ENCODE results near the gene GALNTL6.
"Not testable (repeated sequence)": the region's sequence is repeated elsewhere in the genome, so short reads cannot be mapped to it uniquely, and the experiment has no call there.

GALNTL6 gene

DNA sequence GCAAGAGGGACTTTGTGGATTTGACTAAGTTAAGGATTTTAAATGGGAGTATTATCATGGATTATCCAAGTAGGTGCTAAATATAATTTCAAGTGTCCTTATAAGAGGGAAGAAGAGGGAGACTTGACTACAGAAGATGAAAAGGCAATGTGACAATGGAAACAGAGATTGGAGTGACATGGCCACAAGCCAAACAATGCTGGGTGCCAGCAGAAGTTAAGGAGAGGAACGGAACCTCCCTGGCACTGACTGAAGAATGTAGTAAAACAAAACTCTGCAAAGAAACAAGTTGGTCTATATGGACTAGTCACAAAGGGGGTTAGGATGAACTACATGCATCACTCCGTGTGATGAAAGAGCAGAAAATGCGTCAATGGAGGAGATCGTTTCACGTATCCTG, 959.6 kb downstream of the GALNTL6 start:
- DNase-seq = no peak

DNA sequence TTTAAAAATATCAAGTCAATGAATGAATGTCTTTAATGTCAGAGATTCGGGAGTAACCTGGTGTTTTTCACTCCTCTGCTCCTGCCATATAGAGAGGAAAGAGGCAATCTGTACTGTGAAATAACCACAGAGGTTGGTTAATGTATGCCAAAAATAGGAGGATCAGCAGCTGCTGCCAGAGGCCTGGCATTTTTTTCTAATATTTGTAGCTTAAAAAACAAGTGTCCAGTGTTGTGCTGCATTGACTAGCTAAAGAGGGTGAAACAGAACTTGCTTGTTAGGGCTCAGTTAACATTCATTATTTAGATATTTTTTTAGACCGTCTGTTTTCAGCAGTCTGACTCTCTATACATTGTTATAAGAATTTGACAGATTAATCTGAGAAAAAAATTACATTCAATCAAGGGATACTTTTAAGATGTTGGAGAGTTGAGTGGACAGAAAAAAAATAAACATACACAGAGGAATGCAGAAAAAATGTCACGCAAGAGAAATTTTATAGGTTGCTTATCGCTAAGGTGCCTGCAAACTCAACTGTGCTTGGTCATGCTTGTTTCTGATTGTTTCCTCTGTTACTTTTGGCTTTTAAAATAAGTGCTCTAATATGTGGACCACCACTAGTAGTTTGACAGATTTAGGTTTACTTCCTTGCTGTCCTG, 963.1 kb downstream of the GALNTL6 start:
- no peak for DNase-seq

DNA sequence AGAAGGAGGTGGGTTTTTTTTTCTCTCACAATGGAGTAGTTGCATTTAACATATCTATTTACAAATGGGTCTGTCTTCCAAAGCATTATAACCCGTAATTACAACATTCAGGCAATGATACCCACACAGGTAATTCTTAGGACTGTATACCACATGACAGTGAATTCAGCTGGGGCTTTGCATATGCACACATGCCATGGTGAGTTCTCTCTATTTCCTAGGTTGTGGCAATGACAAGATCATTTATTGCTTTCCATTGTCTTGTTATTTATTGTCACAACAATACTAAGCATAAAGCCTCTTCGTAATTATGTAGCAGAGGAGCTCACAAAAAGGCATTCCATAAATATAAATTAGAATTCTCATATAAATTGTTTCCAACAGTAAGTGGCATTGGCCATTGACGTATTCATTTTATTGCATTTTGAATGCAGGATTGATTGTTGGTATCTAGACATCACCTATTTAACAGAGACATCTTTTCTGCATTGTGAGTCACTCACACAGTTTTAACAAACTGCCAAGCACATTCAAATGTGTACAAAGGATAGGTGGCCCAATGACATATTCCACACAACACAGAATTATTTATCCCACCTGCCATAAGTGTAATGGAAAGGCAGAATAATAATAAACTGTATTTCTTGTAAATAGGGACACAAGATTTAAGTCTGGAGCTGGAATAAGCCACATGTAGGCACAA, 964.7 kb downstream of the GALNTL6 start:
- DNase-seq = peak; percentile 59 to 67

DNA sequence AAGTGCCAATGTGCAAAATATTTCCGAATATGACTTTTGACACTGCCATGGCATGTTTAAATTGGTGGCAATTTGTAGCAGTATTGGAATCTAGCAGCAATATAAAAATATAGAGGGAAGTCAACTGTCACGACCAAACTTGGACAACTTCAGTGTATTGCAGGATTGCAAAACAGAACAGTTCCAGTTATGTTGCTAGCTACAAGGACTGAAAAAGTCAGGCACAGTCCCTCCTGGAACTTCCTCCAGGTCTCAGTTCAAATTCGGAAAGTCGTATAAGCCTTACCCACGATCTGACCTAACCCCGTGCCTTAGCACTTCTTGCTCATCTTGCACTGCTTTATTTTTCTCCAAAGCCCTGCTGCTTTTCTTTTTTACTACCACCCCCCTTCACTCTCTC, 965.4 kb downstream of the GALNTL6 start:
- DNase-seq = no peak

DNA sequence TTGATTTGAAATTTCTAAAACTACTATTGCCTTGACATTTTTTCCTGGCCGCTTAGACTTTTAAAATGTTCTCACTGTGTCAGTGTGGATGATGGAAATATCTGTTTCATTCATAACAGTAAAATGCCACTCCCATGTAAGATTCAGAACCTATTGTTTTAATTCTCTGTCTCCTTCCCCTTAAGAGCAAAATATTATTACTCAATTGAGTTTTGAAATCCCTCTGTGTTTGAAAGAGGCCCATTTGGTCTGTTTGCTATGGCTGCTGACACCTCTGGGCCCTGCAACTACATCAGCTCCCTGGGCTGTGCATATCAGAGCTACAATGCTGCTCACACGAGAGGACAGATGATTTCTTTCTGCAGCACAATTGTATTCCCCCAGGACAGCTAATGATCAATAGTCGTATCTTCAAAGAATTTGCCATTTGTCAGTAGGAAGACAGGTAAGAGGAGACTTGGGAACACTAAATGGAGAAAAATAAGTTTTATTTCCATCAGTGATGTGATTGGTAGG, 967.4 kb downstream of the GALNTL6 start:
- DNase-seq = no peak

DNA sequence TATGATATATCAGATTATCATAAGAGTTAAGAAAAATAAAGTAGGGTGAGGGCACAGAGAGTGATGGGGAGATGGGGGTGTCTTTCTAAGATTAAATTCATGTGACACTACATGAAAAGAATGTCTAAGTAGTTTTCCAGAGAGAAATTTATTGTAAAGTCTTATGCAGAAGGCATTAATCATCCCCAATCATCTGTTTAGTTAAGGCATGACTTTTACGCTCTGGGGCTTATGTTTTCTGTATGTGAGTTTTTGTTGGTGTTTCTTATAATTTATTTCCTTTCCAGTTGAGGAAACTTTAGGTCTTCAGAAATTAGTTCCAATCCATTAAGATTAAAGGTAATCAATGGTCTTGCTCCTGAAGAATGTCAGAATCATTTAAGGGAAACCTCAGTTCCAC, 972.4 kb downstream of the GALNTL6 start:
- no peak for DNase-seq

DNA sequence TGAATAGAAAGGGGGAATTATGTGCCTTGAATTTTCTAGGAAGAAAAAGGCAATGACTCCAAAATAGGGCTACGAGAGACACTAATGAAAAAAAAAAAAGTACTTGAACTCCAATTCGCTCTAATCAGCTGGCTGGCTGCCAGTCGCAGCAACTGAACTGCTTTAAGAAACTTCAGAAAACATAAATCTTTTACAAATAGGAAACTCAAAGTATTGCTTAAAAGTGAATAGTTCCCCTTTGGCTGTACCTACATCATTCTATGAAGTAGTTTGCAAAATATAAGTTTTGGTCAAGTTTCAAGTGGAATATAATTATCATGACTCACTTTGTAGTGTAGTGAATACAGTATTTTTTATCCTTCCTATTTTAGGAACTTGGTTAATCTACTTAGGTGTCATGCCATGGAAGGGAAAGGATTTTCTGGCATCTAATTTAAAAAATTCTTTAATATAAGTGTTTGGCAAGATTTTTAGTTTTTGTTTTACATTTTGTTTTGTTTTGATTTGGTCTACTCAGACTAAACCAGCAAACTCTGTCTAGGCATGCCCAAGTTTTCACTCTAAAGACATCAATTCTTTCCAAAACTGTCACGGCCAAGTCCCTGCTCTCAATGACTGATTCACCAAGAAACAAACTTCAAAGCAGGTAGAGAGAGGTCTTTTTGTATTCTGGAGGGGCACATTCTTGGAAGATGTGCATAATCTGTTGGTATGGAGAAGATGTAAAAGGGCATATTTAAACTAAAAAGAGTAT, 973.0 kb downstream of the GALNTL6 start:
- DNase-seq = no peak

DNA sequence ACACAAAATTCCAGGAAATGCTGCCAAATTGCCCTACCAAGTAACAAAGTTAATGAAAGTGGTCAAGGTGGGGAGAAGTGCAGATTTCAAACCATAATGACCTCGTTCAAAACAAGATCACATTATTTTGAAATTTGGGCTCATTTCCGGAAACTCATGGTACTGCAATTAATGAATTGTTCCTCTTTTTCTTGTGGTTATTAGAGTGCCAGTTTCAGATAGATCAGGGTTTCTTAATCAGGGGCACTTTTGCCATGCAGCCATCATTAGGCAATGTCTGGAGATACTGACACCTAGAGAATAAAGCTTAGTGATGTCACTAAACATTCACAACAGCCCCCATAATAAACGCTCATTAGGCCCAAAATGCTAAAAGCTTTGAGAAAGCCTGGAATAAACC, 973.9 kb downstream of the GALNTL6 start:
- no peak for DNase-seq

DNA sequence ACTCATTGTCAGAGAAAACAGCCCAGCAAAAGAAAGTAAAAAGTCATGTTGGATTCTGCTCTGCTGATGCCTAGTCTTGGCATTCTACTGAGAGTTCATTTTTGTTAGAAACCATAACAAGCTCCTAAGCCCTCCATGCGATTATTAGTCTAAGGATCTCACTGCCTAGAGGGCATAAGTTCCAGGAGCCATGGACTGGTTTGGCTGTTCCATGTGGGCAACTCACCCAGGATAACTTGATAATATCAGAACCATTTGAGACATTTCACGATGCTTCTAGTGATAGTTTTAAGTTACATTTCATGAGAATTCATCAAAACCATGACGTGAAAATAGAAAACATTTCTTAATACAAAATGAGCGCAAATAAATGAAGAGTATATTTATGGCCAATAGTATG, 978.6 kb downstream of the GALNTL6 start:
- DNase-seq = no peak

DNA sequence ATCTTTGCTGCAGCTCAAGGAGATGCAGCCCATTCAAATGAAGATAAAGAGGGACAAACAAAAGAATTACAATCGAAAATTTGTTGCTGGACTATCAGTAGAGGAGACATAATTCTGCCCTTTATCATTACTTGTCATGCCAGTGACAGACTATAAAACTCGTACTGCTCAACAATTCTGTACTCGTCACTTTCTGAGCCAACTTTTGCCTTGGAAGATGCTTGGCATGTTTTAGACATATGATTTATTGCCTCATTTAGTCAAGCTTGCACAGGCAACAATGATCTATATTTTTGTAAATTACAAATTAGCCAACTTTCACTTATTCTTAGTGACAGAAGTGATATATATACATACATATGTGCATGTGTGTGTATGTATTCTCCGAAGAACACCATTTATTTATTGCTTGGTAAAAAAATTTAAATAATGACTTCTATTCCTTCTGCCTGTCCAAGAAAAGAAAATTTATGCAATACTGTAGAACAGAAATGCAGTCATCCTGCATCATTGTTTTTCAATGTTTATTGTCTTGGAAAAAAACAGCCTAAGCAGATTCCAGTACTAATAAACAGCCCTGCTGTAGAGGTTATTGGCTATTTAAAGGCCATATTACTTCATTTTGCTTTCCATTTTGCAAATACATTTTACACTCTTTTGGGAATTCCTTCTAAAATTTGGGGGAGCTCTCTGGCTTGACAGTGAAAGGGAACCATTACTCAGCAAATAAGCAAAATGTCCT, 980.5 kb downstream of the GALNTL6 start:
- DNase-seq = no peak

DNA sequence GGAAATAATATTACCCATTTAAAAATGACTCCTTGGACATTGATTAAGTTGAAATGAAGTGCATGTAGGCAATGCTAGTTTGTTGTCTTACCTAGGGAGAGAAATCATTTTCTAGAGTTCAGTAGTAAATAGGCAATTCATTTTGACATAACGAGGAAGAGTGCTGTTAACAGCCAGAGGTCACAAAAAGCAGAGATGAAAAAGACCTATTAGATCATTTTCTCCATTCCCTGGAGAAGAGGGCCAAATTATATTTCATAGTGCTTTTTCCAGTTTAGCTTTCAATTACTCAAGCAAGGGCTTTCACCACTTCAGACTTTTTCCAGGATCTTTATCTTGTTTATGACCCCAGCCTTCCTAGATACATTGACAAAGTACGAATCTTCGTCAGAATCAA, 981.1 kb downstream of the GALNTL6 start:
- no peak for DNase-seq

DNA sequence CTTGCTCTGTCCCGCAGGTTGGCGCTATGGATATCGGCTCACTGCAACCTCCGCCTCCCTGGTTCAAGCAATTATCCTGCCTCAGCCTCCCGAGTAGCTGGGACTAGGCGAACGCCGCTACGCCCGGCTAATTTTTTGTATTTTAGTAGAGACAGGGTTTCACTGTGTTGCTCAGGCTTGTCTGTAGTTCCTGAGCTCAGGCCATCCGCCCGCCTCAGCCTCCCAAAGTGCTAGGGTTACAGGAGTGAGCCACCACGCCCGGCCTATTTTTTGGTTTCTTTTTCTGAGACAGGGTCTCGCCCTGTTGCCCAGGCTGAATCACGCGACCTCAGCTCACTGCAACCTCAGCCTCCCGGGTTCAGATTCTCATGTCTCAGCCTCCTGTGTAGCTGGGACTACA, 984.1 kb downstream of the GALNTL6 start:
- not testable (repeated sequence) for DNase-seq

DNA sequence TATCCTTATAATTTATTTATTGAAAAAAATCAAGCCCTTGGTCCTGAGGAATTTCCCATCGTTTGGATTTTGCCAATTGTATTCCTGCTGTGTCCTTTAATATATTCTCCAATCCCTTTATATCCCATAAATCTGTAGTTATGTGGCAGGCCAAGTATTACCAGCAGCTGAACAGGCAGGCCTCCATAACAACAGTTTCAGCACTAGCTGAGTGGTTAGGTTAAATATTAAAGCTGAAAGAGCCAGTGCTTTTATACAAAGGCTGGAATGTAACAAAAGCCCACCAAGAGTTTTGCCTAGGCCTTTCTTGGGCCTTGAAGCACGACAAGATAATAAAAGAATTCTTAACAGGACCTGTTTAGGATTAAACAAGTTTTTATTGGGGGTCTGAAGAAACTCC, 988.8 kb downstream of the GALNTL6 start:
- no peak for DNase-seq

DNA sequence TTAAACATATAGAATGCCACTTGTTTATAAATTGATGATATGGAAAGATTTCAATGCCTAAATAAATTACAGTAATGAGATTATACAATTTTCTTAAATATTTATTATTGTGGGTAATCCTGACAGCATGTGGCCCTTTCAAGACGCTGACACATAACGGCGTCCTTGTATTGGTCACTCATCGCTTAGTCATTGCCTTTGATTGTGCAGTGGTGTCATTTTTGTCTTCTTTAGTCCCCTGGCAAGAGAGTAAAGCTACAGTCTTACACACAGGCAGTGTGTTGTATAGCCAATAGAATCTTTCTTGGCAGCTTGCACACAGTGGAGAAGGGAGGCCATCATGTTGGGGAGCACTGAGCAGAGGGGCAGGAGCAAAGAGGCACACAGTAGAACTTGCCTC, 993.6 kb downstream of the GALNTL6 start:
- no peak for DNase-seq

DNA sequence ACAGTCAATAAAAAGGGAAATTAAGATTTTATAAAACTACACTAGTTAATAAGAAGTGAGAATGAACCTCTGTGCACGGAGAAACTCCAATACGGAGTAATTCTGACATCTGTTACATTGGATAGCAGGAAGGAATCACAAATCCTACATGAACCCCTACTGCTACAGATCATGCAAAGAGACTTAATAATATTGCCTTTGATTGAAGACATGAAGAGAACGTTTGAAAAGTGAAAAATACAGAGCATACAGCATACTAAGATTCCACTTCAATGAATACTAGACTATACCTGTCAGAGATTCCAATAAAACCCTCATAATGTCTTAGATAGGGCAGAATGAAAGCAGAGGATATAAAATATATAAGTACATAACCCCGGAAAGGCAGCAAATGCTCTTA, 995.0 kb downstream of the GALNTL6 start:
- DNase-seq = no peak

DNA sequence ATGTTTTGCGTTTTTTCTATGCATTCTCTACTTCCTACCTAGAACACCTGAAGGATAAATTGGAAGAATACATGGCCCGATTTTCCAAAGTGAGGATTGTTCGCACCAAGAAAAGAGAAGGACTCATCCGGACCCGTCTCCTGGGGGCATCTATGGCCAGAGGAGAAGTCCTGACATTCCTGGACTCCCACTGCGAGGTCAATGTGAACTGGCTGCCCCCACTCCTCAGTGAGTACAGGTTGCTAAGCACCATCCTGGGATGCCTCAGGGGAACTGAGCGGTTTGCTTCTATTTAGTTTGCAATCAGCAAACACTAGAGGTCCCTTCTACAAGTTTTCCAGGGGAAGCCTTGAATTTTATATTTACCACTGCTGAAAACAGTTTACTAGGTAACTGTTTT, 996.1 kb downstream of the GALNTL6 start:
- peak in 1 of 2 experiments; percentile 19 for DNase-seq

DNA sequence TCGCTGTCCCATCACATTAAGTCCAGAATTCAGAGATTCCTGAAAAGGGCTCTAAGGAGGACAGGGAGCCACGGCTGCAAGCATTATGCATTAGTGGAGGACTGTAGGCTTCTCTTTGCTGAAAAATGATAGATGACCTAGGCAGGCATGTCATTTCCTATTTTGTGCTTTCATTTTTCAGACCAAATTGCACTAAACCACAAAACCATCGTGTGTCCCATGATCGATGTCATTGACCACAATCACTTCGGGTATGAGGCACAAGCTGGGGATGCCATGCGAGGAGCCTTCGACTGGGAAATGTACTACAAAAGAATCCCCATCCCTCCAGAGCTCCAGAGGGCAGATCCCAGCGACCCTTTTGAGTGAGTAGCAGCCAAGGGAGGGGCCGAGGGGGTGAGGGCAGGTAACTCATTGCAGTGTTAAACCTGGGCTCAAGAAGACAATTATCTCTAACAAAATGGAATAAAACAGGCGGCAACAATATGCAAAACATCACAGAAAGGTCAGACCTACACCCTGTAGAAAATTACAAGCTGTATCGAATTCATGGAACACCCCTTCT, 1000.2 kb downstream of the GALNTL6 start:
- no peak for DNase-seq

DNA sequence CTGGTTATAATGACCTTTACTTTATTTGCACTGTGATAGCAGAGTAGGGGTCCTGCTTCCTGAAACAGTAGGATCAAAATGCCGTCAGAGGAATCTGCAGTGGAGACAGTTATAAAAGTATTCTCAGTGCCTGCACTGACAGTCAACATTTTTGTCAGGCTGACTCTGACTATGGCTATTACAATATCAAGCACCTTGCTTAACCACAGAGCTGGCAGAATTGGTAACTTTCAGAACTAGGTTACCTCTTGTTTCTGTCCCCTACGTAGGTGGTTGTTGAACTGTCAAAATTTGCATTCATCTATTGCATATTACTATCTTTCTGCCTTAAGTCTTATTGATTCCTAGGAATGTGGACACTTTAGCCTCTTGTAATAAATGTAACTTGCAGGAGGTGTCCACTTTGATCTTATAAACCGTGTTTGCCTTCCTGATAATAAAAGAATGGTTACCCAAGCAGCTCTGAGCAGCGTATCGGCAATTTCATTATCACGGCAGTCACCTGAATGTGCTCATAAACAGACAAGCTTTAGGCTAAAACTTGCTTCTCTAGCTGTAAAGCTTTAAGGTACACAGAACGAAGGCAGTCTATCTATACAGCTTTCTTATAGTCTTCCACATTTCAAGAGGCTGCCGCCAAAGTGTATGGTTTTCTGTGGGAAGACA, 1002.4 kb downstream of the GALNTL6 start:
- no peak for DNase-seq

DNA sequence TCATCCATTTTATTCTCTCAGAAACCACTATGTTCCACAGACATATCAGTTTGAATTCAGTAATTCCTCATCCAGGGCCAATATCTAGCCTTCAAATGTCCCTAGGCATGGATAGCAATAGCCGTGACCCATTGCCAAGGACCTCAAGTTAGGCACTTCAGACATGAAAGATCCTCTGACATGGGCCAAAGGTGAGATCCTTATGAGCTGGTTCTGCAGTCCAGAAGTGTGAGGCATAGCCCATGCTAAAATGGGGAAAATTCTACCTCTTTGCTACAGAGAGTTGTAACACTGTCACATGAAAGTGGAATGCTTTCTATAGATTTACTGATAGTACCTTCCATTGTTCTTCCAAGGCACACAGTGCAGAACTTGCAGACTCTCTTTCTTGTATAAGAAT, 1005.7 kb downstream of the GALNTL6 start:
- DNase-seq = no peak

DNA sequence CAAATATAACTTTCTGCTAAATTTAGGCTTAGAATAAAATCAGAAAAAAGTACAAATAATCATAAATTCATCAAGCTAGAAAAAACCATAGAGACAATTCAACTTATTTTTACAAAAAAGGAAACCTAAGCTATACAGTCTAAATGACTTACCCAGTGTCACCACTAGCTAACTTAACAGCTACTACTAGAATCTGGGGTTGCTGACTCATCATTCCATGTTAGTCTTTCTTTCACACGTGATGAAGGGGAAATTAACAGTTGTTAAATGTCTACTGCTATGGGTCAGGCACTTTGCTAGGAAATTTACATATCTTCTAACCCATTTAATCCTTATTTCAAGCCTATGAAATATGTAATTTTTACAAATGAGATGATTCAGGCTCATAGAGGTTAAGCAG, 1006.1 kb downstream of the GALNTL6 start:
- DNase-seq = no peak

DNA sequence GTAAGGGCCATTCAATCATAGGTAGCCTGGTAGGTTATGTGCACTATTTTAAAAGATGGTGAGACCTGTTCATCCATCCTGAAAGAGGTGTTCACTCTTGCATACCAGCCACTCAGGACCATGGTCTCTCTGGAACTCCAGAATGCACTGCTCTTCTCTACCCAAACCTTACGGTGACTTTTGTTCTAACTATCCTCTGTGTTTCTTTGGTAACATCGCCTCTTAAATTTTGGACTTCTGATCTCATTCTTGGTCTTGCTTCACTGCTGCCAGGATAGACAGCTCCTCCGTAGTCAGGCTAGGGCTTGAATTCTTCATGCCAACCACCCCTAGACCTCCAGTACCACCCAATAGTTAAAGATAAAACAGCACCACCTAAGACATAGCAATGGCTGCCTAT, 1009.1 kb downstream of the GALNTL6 start:
- DNase-seq = no peak

DNA sequence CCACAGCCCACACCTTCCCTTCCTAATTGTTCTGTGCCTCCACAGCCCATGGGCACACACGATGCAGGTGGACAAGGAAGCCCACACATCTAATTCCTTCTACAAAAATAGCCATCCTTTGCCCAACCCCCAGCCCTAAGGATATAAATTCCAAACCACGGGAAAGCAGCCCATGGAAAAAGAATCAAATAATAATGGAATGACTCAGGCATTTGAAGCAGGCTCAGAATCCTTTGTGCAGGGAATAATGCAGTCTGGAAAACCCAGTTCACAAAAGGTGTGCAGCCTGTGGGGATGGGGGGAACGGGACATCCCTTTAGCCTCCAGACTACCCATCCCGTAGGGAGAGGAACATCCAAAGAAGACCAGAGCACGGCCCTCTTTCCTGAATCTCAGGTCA, 1013.1 kb downstream of the GALNTL6 start:
- no peak for DNase-seq
